Measurements from ENCODE around the gene DCANP1.

Gene DCANP1

GRCh38 chr5:135455876-135456237, 8.7 kb upstream of the DCANP1 start:
- no peak for DNase-seq

- DNase-seq = no peak
These were observed 7.8 kb upstream of the DCANP1 start for GRCh38 chr5:135454946-135455345.

DNA sequence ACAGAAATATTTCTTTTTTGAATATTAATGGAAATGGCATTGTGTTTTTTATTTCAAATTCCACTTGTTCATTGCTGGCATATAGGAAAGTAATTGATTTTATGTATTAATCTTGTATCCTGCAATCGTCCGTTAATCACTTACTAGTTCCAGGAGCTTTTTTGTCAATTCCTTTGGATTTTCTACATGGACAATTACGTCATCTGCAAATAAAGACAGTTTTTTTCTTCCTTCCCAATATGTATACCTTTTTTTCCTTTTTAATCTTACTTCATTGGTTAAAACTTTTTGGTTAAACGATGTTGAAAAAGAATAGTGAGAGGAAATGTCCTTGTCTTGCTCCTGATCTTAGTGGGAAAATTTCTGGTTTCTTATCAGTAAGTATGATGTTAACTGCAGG, 6.5 kb upstream of the DCANP1 start:
- DNase-seq = no peak

GRCh38 chr5:135452321-135453030, 5.3 kb upstream of the DCANP1 start, which contains the start of gene TIFAB:
Gene TIFAB (minus strand): TSS chr5:135452351. CDS start chr5:135449939, 2,412 bp downstream.
- no peak for DNase-seq

GRCh38 chr5:135451581-135452320, 4.6 kb upstream of the DCANP1 start:
- DNase-seq = no peak

DNA sequence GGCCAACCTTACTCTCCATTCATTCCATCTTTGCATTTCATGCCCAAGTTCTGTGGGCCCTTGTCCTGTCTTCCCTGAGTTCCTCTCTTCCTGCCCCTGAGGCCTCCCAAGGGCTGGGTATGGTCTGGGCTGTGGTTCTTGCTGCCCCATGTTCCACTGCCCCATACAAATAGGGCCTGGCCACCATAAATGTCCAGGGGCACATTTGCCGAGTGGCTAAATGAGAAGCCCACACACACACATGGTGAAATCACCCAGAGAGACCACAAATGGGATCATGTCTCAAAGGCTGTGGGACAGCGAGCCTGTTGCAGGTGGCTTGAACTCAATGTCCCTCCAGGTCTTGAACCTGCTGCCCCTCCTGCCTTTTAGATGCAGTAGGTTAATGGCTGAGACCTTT, 3.8 kb upstream of the DCANP1 start:
- DNase-seq = no peak

GRCh38 chr5:135450336-135450735, 3.2 kb upstream of the DCANP1 start:
- no peak for DNase-seq

- no peak for DNase-seq
These were observed 2.5 kb upstream of the DCANP1 start for GRCh38 chr5:135449644-135450043.

DNA sequence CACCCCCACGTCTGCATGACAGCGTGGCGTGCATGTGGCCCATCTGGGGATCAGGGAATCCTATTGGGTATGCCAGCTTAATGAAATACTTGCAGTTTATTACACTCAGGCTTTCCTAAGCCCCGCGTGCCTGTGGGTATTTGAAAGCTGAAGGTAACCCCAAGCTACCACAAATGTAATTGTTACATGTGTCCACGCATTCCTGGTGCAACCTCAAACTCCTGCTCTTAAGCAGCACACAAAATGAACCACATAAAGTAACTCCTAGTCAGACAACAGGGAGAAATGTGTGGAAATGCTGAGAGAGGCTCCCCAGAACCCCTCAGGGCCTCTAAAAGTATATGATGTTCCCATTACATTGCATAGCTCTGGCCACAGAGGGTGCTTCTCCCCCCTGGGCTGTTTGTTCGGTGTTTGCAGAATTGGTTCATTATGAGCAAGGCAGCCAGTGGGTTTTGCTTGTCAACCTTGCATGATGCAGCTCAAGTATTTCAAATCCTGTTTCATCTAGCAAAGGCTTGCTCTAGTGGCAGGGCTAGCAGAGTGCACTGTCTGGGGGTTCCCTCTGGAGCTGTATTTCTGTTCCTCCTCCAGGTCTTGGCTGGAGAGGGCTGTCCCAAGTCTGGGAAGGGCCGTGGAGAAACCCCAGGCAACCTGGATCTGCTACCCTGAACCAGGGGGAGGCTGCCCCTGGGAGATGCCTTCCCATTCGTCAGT, 1.8 kb upstream of the DCANP1 start:
- DNase-seq = no peak

DNA sequence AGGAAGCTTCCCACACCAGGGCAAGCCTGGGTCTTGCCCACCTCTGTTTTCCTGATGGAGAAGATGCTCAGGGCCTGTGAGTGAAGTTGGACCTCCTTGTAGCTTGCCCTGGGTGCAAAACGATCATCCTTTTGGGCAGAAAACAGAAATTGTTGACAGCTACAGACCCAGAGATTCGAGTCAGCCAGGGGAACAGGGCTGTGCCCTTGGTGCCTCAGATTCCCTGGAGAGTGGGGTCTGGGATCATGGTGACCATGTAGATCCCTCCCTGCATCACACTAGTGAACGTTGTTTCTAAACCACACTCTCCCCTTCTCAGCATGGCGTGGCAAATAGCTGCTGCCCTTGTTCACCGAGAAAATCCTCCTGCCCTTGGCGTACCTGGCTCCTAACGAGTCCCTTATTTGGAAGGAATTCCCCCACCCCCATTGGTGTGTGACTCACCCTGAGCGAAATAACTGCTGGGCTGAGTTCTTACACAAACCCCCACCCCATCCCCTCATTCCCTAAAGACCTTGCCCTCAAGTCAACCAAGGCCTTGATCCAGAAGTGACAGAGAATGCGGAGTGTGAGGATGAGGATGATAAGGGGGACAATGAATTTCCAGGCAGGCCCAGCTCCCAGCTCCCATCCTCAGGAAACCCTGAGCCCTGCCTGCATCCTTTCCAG, 1.1 kb upstream of the DCANP1 start:
- DNase-seq = no peak

DNA sequence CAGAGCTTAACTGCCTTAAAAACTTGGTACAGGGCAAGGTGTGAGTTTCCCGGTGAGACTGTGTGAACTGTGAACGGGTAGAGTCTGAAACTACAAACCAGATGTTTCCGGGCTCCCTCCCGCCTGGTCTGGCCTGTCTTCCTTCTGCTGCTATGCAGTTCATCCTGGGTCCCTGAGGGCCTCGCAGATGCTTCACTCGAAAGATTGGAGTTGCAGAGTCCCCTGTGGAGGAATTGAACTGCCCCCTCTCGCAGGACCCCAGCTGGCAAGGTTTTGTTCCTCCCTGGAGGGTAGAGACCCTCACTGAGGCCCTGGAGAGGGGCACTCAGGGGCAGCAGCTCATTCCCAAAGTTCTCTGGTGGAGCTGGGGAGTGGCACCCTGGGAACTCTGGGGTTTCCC, 533 bp downstream of the DCANP1 start:
- no peak for DNase-seq

DNA sequence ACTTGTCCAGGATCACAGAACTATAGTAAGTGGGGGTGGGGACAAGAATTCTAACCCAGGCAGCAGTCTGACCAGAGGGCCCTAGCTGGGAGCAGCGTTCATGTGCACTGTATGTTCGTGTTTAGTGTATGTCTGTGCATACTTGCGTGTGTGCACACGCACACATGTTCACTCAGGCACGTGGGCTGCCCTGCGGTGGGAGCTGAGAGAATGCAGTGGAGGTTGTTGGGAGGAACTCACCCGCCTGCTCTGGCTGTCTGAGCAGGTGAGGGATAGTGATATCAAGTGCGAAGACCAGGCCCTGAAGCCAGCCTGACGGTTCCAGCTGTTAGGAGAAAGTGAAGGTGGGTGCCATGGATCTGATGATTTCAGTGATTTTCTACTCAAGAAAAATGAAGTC, 942 bp downstream of the DCANP1 start:
- DNase-seq = no peak

- no peak for DNase-seq
These were observed 1.7 kb downstream of the DCANP1 start for GRCh38 chr5:135445306-135445985.

GRCh38 chr5:135444881-135445280, 2.3 kb downstream of the DCANP1 start:
- DNase-seq = no peak

DNA sequence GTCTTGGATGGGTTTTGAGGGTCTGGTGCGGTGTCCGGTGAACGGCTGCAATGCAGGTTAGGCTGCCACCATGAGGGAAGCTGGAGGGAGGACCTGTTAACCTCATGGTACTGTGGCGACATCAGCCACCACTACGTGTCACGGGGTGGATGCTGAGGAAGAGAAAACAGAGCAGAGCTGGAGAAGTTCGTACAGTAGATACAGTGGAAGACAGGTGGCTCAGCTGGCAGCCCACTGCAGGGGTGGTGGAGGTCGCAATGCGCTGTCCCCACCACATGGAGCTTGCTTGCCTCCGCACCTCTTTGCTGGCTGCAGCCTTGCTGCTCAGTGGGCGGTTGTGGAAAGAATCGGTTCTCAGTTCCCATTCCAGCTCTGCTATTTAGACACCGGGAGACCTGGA, 2.8 kb downstream of the DCANP1 start:
- DNase-seq = no peak

DNA sequence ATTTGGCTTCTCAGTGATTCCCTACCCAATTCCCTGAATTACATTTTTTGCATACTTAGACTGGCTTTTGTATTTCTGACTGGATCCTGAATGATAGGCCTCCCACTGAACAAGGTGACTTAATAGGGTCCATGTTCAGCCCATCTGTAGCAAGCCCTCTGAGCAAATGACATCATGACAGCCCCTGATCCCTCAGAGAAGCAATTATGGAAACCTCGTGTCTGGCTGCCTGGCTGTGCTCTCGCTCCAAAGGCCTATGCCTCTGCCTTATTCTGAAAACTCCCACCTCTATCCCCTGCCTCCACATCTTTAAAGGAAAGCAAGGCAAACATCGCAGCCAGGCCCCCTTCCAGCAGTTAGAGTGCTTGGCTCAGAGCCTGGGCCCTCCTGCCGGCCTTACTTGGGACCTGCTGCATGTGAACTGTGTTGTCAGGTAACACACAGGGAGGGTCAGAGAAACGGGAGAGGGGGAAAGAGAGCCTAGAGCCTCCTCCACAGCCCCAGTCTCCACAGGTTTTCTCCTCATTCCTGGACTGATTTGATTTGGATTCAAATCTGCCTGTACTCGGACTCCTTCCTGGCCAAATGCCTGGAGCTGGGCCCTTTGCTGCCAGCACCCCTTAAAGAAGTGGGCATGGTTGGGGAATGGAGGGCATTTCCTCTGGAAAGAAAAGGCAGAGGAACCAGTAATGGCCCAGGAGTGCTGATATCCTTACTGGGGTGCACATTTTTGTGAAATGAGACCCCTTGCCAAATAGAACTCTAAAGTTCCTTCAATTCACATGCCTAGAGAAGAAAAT, 3.8 kb downstream of the DCANP1 start:
- DNase-seq = no peak

DNA sequence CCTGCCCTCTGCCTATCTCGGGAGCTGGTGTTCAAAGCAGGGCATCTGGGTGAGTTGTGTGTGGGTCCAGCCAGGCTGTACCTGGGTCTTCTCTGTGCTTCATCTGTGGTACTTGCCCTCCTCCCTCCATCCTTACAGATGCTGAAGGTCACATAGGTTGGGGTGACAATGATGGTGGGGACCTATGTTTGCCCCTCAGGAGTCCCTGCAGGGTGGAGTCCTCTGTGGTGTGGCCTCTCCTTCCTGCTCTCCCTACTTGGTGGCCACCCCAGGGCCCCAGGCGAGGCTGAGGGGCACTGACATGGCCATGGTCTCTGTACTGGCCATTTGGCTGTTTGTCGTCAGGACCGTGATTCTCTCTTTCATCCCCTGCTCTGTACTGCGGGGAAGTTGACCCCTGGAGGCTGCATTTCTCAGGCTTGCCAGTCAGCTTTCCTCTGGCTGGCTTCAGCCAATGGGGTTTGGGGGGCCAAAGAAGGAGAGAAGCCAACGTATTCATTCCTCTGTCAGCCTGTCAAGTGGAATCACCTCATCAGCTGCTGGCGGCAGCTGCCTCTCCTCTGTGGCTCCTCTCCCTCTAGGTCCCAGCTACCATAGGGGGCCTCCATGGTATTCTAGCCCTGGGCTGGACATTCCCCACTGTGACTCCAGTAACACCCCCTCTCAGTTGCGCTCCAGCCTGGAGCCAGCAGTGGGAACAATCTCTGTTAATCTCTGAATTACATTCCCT, 4.6 kb downstream of the DCANP1 start:
- no peak for DNase-seq

- no peak for DNase-seq
These were observed 5.2 kb downstream of the DCANP1 start for GRCh38 chr5:135441919-135442318.

GRCh38 chr5:135441350-135441831, 5.8 kb downstream of the DCANP1 start:
- DNase-seq = no peak

DNA sequence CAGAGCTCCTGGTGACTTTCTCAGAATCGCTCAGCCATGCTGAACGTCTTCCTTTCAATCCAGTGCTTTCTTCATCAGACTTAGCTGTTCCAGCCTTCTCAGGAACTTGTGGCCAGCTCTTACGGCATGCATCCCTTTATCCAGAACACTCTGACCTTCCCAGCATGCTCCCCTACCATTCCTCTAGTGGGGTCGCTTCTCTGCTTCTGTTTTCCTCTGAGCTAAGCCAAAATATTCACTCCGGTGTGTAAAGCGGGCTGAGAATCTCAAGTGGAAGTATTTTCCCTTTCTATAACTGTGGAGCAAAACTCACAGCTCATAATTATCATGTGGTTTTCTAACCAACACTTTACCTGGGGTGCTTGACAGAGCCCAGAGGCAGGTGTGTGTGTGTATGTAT, 6.2 kb downstream of the DCANP1 start:
- no peak for DNase-seq

All from NCI-H2227 treated with DMSO at 0.1 percent for 48 hours (cell line).